Dermis blood vessel endothelial cell (primary cell): Measurements from ENCODE around the gene CER1. TPM values are rescaled to one million over a fixed set of nuclear protein-coding genes. Genes with fewer than 3 reads are reported as not detected.
A peak's percentile ranks its signal among the peaks of the same experiment; 100 is the strongest.
"Not testable (repeated sequence)": the region's sequence is repeated elsewhere in the genome, so short reads cannot be mapped to it uniquely, and the experiment has no call there.

Source experiments
- DNase-seq: peaks from one replicate; pipeline ENCODE4 v3.0.0; 2010
- total RNA-seq: library from RNA; depleted of rRNA; stranded (reverse); fragments of >200 nt; gene quantifications from 2 replicates; pipeline ENCODE4 v1.2.3, GENCODE V29; 2014

The CER1 gene
- total RNA-seq, 1 donor from 2014 or later = not detected

- no peak for DNase-seq
Observed at GRCh38 chr9:14713187-14713767, 9.3 kb downstream of the CER1 start.

DNA sequence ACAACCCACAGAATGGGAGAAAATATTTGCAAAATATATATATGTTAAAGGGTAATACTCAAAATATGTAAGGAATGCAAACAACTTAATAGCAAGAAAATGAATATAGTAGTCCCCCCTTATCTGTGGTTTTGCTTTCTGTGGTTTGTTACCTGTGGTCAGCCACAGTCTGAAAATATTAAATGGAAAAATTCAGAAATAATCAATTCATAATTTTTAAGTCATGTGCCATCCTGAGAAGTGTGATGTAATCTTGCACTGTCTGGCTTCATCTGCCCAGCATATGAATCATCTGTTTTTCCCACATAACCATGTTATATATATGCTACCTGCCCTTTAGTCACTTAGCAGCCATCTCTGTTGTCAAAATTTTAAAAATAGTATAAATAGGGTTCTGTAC lies 11.7 kb downstream of the CER1 start:
- no peak for DNase-seq

DNA sequence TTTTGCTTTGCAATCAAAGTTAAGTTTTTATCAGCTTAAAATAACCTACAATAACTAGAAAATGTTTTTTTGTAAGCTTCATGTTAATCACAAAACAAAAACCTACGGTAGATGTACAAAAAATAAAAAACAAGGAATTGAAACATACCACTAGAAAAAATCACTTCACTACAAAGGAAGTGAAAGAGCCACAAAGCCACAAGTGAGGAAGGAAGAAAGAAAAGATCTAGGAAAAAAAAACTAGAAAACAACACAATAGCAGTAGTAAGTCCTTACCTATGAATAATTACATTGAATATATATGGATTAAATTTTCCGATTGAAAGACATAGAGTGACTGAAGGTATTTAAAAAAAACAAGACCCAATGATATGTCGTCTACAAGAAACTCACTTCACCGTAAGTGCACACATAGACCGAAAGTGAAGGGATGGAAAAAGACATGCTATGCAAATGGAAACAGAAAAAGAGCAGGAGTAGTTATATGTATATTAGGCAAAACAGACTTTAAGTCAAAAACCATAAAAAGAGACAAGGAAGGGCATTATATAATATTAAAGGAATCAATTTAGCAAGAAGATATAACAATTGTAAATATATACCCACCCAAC lies 15.9 kb downstream of the CER1 start:
- DNase-seq = no peak

DNA sequence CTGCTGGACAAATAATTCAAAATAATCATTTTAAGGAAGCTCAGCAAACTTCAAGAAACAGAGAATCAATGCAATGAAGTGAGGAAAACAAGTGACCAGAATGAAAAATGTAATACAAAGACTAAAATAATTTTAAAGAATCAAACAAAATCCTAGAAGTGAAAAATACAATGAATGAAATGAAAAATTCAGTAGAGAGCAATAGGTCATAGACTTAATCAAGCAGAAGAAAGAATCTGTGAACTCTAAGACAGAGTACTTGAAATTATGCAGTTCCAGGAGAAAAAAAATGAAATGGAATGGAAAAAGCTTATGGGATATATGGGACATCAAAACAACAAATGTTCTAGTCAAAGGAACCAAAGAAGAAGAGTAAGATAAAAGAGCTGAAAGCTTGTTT lies 17.5 kb downstream of the CER1 start:
- DNase-seq = no peak

GRCh38 chr9:14704281-14704680 lies 18.3 kb downstream of the CER1 start:
- no peak for DNase-seq

DNA sequence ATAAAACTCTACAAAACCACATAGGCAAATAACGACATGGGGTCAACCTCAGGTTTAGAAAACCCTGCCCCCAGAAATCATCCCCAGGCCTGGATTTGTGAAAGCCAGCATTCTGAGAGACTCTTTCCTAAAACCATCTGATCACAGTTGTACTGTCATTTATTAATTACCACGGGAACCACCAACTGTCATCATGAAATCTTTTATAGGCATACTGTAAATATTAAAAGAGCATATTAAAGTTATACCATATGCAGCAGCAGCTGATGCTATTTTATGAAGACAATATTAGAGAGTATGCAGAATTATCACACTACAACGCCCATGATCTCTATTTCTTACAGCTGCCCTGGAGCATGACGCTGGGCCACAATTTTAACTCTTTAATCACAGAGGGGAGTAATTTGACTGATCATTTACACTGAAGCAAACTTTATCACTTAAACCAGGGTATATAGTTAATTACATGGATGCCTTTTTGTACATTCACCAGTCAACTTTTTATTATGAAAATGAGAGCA lies 20.3 kb downstream of the CER1 start:
- no peak for DNase-seq

GRCh38 chr9:14693251-14693861 lies 29.2 kb downstream of the CER1 start, which contains the start of gene ZDHHC21:
TSS of gene ZDHHC21 (minus strand) at chr9:14693432. CDS start at chr9:14674340, 19,092 bp downstream.
- DNase-seq = peak; percentile 63

- peak; percentile 35 for DNase-seq
Observed at GRCh38 chr9:14692470-14693250, 29.9 kb downstream of the CER1 start.

DNA sequence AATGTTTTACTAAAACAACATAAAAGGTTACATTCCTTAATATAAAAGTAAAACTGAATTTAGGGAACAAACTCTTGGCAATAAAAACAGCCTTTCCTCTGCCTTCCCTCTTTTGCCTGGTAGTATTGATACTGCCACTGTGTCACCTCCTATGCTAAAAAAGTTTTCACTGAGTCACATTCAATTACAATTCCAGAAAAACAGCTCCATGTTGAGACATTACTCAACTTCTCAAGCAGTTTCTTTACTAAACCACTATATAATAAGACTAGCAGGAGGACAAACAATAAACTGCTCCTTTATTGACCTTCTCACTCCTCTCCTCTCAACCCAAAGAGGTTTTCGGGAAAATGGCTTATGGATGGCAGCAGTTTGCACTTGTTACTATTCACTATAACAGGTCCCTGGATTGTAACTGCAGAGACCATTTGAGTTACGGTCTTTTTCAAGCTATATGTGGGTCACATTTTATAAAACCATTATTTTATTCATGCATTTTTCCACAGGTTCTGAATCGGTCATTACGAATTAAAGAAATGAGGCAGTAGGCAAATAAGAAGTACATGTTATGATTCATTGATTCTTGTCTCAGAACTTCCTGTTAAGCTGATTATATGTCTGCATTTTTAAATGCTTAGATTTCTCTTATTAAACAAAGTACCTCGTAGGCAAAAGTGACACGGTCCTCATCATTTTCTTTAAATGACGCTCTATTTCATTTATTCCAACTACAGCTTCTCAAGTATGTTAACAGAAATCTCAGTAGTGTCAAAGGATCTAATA lies 31.4 kb downstream of the CER1 start:
- peak; percentile 19 for DNase-seq

GRCh38 chr9:14687042-14687719 lies 35.4 kb downstream of the CER1 start:
- DNase-seq = peak; percentile 50

- DNase-seq = no peak
Observed at GRCh38 chr9:14686168-14686567, 36.4 kb downstream of the CER1 start.

- not testable (repeated sequence) for DNase-seq
Observed at GRCh38 chr9:14682616-14683015, 39.9 kb downstream of the CER1 start.

DNA sequence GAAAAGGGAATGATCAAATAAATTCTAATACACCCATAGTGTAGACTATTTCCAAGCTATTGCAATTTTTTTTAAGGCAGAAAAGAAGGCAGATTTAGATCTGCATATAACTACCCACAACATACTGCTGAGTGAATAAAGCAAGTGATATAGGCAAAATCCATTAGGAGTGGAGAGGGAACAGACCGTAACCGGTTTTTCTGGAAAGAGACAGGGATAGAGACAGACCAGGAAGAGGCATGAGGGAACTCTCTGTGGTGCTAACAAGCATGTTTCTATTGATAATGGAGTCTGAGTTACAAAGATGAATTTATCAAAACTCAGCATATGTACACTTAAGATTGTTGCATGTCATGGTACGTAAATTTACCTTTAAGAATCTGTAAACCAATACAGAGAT lies 43.8 kb downstream of the CER1 start:
- DNase-seq = no peak

- no peak for DNase-seq
Observed at GRCh38 chr9:14677872-14678271, 44.7 kb downstream of the CER1 start.

GRCh38 chr9:14677396-14677795 lies 45.1 kb downstream of the CER1 start:
- DNase-seq = no peak

GRCh38 chr9:14674630-14675029 lies 47.9 kb downstream of the CER1 start:
- DNase-seq = no peak

GRCh38 chr9:14671377-14671776 lies 51.2 kb downstream of the CER1 start:
- no peak for DNase-seq

DNA sequence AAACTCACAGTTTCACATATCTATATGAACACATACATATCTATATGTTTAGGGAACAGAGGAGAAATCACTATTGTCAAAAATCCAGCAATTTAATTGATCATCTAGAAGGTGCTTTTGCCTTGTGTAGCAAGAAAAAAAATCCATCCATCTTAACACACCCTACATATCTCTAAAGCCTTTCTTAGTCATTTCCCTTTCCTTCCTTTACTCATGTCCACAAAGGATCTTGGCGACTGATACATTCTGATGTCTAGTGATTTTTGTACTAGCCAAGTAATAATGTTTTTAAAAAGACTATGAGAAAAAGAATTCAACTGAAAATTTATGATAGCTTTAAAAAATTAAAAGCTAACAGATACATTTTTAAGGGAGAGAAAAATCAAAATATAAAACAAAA lies 51.8 kb downstream of the CER1 start:
- DNase-seq = peak; percentile 75
